Activated T-cell treated with anti-CD3 and anti-CD28 coated beads for 24 hours (primary cell): ENCODE measurements around the gene NRM.

Source experiments
- DNase-seq: peaks from one replicate; pipeline ENCODE4 v3.0.0-alpha.2; 2020; ENCODE audit warnings: low read depth

NRM gene

GRCh38 chr6:30688569-30688968, 2.2 kb downstream of the NRM start:
- DNase-seq = no peak

GRCh38 chr6:30687659-30688431, 2.9 kb downstream of the NRM start:
- DNase-seq = no peak

- DNase-seq = peak; percentile 78
Observed at GRCh38 chr6:30686908-30687658, 3.7 kb downstream of the NRM start.

DNA sequence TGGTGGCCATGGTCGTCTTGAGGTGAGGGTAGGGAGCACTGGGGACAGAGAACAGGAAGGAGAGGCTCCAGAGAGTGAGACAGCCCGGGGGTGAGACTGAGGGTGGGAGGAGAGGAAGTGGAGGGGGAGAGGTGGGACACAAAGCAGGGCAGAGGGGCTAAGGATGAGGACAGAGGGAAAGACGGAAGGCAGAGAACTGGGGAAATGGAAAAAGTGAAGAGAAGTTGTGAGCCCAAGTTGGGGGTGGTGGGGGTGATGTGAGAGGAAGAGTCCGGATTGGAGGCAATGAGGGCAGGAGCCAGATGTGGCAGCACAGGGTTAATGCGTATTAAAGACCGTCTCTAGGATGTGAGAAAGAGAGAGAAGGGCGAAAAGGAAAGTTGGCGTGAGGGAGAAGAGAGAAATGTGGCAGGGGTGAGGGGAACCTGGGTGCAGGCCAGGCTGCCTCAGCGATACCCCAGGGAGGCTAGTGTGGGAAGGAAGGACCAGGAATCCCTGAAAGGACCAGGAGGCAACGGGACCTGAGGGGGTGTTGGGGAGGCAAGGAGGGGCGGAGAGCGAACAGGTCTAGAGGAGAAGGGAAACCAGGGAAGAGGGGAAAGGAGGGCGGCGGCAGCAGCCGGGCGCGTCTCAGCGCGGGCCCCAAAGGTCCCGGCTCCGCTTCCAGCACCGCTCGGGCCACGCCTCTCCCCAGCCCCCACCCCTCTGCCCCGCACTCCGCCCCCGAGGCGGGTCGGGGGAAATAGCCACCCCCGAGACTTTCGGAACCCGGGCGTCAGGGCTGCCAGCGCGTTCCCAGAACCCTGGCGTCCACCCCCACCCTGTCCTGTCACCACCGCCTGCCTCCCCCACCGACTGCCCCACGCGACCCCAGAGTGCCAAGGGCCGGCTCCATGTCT, 4.5 kb downstream of the NRM start, which contains the start of gene PPP1R18:
Gene PPP1R18, minus strand, starts transcription at position 637 of the 899 bp plus-strand sequence. Its CDS starts 627 bp downstream, at position 10.
- DNase-seq = peak; percentile 84

DNA sequence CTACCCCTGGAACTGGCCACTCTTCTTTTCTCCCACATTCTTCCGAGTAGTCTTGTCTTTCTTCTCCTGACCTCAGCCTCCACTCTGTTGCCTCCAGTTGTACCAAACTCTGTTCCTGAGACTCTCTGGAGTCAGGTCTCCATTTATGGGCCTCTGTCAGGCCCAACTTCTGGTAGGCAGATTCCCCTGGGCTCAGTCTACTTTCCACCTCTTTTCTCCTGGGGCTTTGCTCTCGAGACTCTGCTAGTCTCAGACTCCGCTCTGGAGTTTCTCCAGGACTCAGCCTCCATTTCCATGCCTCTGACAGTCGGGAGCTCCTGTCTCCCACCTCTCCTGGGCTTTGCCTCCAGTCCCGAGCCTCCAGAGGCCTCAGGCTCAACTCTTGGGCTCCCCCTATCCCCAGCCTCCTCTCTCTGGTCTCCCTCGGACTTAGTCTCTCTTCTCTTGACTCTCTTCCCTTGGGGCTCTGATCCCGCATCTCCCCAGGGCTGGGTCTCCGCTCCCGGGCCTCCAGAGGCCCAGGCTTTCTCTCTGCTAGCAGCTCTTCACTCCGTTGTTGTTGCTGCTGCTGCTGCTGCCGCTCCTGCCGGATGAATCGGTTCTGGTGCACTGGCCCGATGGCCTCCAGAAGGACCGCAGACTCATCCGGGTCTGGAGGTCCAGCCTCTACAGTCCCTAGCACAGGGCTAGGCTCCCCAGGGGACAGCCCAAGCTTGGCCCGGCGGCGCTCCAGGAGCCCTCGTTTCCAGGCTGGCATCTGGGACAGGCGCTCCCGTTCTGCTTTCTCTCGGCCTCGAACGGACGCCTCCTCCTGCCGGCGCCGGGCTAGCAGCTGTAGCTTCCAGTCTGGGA, 5.4 kb downstream of the NRM start:
- DNase-seq = no peak

DNA sequence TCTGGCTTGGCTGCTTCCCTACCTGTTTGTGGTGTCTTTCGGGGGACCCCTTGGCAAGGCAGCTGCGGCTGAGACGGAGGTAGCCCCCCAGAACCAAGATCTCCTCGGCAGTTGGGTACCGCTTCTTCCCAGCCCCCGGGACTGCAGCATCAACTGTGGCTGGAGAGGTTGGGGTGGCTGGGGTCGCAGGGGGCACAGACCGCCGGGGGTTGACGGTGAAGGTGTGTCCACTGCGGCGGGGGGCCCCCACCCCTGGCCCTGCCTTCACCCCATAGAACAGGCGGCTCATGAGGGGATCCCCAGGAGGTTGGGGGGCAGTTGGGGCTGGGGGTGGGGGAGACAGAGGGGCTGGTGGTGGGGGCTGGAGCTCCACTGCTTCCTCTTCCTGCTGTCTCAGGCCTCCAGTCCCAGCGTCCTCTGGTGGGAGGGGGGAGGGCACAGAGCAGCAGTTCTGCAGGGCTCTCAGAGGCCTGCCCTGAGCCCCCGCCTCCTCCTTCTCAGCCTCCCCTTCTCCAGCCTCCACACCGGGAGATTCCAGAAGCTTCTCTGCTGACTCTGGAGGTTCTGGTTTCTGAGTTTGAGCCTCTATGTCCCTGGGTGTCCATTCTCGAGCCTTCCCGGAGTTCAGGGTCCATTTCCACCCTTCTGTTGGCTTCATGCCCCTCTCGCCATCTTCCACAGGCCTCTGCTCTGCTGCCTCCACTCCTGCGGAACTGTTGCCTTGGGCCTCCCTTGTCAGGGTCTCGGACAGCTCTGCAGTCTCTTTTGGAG, 6.2 kb downstream of the NRM start:
- DNase-seq = peak; percentile 40

DNA sequence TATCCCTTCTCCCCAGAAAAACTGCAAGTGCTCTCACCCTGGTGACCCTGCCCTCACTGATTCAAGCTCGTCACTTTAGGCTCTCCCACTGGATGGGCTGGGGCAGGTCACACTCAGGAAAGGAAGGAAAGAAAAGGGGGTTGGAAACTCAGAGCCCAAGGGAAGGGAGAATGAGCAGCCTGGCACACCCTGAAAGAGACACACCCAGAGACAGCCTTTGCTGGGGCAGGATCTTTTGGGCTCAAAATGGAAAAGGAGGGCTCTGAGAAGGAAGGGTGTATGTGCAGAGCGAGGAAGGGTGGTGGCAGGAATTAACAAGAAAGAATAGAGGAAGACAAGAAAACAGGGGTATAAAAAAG, 6.8 kb downstream of the NRM start:
- no peak for DNase-seq

GRCh38 chr6:30683183-30683979, 7.4 kb downstream of the NRM start:
- DNase-seq = no peak

DNA sequence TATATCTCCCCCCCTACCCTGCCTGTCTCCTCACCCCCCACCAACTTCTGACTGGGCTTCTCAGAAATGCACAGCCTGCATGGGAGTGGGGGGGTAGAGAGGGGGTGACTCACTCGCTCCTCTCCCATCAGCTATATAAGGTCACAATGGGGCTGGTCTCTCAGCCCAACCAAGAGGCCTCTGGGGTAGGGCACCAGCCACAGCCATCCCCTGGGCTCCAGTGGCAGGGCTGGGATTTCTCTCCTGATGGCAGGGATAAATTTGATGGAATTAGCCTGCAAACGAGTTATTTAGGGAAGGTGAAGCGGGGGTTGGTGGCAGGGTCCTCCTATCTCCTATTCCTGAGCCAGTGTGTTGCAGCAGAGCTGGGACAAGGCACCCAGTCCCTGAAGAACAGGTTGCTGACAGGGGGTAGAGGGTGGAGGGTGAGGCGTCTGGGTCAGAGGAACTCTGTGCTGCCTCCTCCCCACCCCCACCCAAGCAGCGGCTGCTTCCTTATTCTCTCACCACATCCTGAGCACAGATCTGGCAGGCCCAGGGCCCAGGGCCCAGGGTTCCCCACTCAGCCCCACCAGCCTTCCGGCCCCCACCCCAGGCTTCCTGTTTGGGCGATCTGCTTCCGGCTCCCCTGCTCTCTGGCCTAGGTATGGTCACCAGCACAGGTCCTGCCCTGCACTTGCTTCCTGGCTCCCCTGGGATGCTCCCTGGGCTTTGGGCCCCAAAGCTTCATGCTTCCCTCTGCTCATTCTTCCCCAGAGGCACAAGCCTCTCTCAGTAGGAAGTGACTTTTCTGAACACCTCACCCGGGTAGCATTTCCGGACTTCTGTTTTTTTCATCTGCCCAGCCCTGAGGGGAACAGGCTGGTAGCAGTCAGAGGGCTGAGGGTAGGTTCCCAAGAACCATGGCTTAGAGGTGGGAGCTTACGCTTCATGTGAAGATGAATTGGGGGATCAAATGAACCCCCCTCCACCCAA, 8.4 kb downstream of the NRM start:
- peak; percentile 78 for DNase-seq

GRCh38 chr6:30681766-30682142, 9.0 kb downstream of the NRM start:
- no peak for DNase-seq

GRCh38 chr6:30679765-30680535, 10.8 kb downstream of the NRM start:
- DNase-seq = no peak

DNA sequence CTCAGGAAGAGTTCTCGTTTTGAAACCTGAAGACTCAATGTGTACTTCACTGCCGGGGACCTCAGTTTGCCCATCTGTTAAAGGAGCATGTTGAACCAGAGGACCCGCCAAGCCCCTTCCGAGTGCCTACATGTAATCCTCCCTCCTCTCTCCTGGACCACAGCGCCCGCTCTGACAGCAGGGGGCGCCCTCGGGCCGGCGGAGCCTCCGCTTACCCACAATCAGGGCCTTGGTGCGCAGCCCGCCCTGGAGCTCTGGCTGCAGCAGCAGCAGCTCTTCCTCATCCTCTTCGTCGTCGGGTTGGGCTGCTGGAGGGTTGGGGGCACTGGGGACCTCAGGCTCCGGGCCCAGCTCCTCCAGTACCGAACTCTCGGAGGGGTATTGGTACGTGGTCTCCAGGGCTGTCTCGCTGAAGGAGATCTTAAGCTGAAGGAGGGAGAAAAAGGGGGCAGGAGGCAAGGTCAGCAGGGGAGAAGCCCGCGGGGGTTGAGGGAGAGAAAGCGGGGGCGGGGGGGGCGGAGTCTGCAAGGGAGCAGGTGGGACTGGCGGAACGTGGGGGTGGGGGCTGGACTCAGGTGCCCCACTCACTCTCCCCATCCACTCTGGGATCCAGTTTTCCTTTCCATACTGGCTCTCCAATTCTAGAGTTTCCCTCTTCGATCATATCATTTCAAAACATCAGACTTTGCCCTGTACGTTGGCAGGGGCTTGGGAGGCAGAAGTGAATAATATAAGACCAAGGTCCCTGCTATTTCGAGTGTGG, 11.6 kb downstream of the NRM start:
- peak; percentile 89 for DNase-seq

DNA sequence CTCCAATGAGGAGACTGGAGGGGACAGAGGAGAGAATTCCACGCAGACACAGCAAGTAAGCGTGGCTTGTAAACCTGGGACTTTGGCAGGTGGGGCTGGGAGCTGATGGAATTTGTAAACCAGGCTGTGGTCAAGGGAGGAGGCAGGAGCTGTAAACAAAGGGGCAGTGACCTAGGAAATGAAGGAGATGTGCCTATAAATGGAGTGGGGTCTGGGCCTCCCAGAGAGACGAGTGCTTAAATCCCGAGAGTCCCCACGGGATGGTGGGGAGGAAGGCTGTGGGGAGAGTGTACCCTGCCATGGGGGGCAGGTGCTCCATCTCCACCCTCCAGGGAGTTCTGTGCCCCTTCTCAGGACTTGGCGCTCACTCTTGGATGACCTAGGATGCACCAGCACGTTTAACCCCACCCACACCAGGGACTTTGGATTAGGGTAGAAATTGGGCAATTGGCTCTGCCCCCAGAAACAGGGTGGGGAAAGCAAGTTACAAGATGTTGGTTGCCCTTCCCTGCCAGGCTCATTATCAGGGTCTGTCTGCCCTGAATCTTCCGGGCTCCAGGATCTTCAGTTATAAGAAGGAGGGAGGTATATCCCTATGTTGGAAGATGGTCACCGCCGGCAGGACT, 14.0 kb downstream of the NRM start:
- no peak for DNase-seq

DNA sequence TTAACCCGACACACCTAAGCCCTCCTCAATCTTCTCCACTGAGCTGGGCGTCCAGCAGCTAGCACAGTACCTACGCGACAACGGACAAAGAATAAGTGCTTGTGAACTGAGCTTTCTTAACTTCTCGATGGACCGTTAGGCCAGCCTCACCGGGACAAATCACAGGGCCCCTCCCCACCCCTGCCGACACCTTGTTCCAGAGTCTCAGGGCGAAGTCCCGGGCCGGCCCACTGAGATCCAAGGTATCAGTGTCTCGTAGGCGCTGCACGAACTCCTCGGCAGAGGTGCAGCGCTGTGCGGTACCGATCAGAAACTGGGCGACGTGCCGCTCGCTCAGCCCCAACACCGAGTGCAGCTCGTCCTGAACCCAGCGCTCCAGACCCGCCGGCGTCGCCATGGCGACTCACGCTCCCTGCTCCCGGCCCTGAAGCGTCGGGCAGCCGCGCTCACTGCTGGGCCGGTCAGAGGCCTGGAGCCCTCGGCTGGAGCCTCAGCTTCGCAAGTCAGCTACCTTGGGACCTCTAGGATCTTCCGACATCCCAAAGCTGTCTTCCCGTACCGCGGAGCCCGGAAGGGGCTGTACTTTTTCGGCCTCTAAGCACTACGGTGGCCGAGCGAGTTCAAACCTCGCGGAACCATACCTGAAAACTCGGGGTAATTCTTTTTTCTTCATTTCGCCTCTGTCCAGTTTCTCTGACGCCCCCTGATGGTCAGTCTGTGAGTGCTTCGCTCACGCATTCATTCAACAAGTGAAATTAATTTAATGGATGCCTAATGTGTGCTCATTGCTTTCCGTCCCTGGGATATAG, 18.1 kb downstream of the NRM start, which contains the start of gene DHX16:
Gene DHX16, minus strand, starts transcription at position 562 of the 809 bp plus-strand sequence. Its CDS starts 165 bp downstream, at position 397.
- DNase-seq = peak; percentile 88

- DNase-seq = no peak
Observed at GRCh38 chr6:30670760-30671527, 19.8 kb downstream of the NRM start.
